ENCODE results near the gene KAZALD1. TPM values are rescaled to one million over a fixed set of nuclear protein-coding genes. Genes with fewer than 3 reads are reported as not detected.

The KAZALD1 gene
- total RNA-seq, 1 experiment from 2014 or later, result 16.0 TPM

DNA sequence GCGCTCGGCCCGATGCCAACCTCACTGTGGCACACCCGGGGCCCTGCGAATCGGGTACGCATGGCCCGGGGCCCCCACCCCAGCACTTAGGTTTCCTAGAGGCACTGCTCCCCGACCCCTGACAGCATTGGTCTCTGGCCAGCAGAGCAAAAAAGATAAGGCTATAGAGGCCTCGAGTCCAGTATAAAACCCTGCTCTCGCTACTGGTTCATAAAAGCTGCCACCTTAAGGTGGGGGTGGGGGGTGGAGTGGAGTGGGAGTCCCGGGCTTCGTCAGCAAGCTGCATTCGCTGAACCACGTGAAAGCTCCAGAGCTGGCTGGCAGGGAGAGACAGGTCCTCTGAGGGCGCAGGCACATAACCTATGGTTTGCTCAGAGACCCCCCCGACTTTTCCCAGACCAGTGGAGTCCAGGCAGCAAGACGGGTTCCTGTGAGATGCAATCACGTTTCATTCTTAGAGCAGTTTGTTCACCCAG is 1.3 kb downstream of the KAZALD1 start (continued):
- no peak for TF ChIP-seq CTCF (IDR thresholded peaks at IDR 0.05 in 2 of 3, conservative IDR thresholded peaks at IDR 0.05 in 1 of 3; ENCODE audit: borderline replicate concordance in 1 of 3, insufficient read depth in 1 of 3, low read depth in 2 of 3, low read length in 2 of 3)
- TF ChIP-seq MAX (IDR thresholded peaks at IDR 0.05), result no peak
- TF ChIP-seq CBX3 (IDR thresholded peaks at IDR 0.05; ENCODE audit: low read depth), result no peak
- TF ChIP-seq ELF1 (IDR thresholded peaks at IDR 0.05; ENCODE audit: borderline replicate concordance, low read depth), result no peak
- no peak for TF ChIP-seq YY1 (IDR thresholded peaks at IDR 0.05; ENCODE audit: extremely low read depth, insufficient replicate concordance, low read depth, low read length)
- no peak for TF ChIP-seq EZH2 (IDR thresholded peaks at IDR 0.05)

- Histone ChIP-seq H3K9ac (ENCODE audit: low read length) (peak overlapping the region; percentile 91), H2AFZ (ENCODE audit: low read depth, low read length, poor library complexity, severe bottlenecking) (no peak overlapping the region), H3K4me1 (ENCODE audit: control insufficient read depth in 1 of 2, insufficient read depth in 2 of 2, low read length in 2 of 2) (peaks cover 49 to 75% of the 10 kb centered on the region in 2 experiments), H3K4me2 (ENCODE audit: low read length) (peak overlapping the region; percentile 81), H3K4me3 (replicated peaks in 1 of 2; ENCODE audit: low read depth in 1 of 2, low read length in 2 of 2) (no peak overlapping the region), H3K27me3 (ENCODE audit: insufficient read depth, low read length) (no peaks in the 10 kb centered on the region), H3K79me2 (ENCODE audit: insufficient read depth, low read length) (peaks cover 17% of the 10 kb centered on the region), H3K9me2 (ENCODE audit: insufficient read depth) (no peaks in the 10 kb centered on the region), H3K9me3 (ENCODE audit: control insufficient read depth in 1 of 2, insufficient read depth in 1 of 2, low read depth in 1 of 2, low read length in 2 of 2) (no peaks in the 10 kb centered on the region), H3K36me3 (ENCODE audit: control insufficient read depth in 1 of 2, insufficient read depth in 2 of 2, low read length in 2 of 2) (no peaks in the 10 kb centered on the region), H3K27ac (ENCODE audit: low read depth, low read length) (no peak overlapping the region), H4K20me1 (ENCODE audit: insufficient read depth) (no peaks in the 10 kb centered on the region)
- intact Hi-C loops (cut with micrococcal nuclease), result loop anchor here (5.0 to 10.0 kb wide), 2 partner anchors 511 to 1579 kb away; partner anchors contain the start of gene TRIM8
- no TSS peak for BruUV-seq (replicated peaks)
- ATAC-seq, result no peak
- CTCF ChIA-PET, result interaction anchor here (5.7 to 8.3 kb wide), 4 partner anchors 12 to 32 kb away, joined by 38 to 109 read pairs (median 84); no protein-coding TSS in a partner anchor
- no peak for DNase-seq (ENCODE audit: low read depth, low spot score)
- TF ChIP-seq SP1 (IDR thresholded peaks at IDR 0.05; ENCODE audit: low read depth) (no peak), EGR1 (IDR thresholded peaks at IDR 0.05; ENCODE audit: low read depth) (no peak), ZNF274 (IDR thresholded peaks at IDR 0.05; ENCODE audit: low read depth, low read length) (no peak), YY1 (IDR thresholded peaks at IDR 0.05; ENCODE audit: extremely low read depth, insufficient replicate concordance, low read depth, low read length) (no peak), SIN3A (IDR thresholded peaks at IDR 0.05; ENCODE audit: low read depth) (no peak), FOSL1 (IDR thresholded peaks at IDR 0.05; ENCODE audit: low read depth) (no peak), MAX (IDR thresholded peaks at IDR 0.05) (no peak), ATF3 (IDR thresholded peaks at IDR 0.05) (no peak), POLR2A (IDR thresholded peaks at IDR 0.05; ENCODE audit: borderline replicate concordance, extremely low read depth, insufficient read depth, insufficient read length) (no peak), ZBTB33 (IDR thresholded peaks at IDR 0.05; ENCODE audit: extremely low read depth, insufficient replicate concordance, low read length) (no peak), TCF7L2 (IDR thresholded peaks at IDR 0.05; ENCODE audit: borderline replicate concordance, extremely low read depth, insufficient read depth, insufficient read length) (no peak), EZH2phosphoT487 (IDR thresholded peaks at IDR 0.05; ENCODE audit: borderline replicate concordance) (no peak), JUND (IDR thresholded peaks at IDR 0.05) (no peak)
- RAD21 ChIA-PET (ENCODE audit: low non-redundant PET in 1 of 2, low total read pairs in 2 of 2, uncharacterized antibody in 2 of 2, unreplicated experiment in 2 of 2), result no interaction called here
- POLR2A ChIA-PET, result no interaction called here
Measured at GRCh38 chr10:101063548-101064414, 2.0 kb downstream of the KAZALD1 start.

Data from HCT116 (cell line).